Forelimb muscle (tissue), 1 donor: ENCODE data around the gene KCNK1. TPM values are rescaled to one million over a fixed set of nuclear protein-coding genes. Genes with fewer than 3 reads are reported as not detected.
"Not testable (repeated sequence)": the region's sequence is repeated elsewhere in the genome, so short reads cannot be mapped to it uniquely, and the experiment has no call there.

Source experiments
- DNase-seq: peaks from one replicate; pipeline ENCODE4 v3.0.0-alpha.2; 2013; ENCODE audit warnings: low read depth
- polyA plus RNA-seq: library from polyadenylated mRNA; unstranded; fragments of 120-200 nt; gene quantifications from one replicate; pipeline ENCODE4 v1.2.1, GENCODE V29; 2013; ENCODE audit not compliant: insufficient read length

The KCNK1 gene
- polyA plus RNA-seq, 1 donor = 1.3 TPM

DNA sequence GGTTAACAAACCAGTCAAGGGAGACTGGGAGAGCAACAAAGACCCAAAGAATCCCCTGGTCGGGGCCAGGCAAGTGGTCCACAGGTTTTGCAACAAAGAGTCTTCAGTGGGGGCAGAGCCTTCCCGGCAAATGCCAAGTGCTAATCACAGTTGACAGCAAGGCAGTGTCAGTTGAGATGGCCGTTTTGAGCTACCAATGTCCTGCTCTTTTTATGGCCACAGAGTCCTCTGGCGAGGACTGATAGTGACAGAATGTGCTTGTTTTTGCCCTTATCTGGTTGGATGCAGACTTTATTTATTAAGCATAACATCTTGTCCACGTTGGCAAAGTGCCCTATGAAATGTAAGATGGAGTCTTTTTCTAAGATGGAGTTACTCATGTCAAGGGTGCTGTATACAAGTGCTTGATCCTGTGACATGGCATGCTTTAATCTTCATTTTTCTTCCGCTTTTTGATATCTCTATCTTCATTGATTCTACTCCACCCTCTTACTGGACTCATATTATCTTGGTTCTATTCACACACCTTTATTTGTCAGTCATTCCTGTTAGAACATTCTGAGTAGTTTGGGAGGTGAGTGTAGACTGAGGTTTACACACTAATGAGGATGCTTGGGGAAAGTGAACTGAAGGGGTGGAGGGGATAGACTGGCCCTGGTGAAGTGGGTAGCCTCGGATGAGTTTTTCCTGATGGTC is 51.8 kb downstream of the KCNK1 start:
- no peak for DNase-seq

- DNase-seq = no peak
These were observed 53.8 kb downstream of the KCNK1 start for GRCh38 chr1:233667741-233668140.

- no peak for DNase-seq
These were observed 54.3 kb downstream of the KCNK1 start for GRCh38 chr1:233668146-233668724.

DNA sequence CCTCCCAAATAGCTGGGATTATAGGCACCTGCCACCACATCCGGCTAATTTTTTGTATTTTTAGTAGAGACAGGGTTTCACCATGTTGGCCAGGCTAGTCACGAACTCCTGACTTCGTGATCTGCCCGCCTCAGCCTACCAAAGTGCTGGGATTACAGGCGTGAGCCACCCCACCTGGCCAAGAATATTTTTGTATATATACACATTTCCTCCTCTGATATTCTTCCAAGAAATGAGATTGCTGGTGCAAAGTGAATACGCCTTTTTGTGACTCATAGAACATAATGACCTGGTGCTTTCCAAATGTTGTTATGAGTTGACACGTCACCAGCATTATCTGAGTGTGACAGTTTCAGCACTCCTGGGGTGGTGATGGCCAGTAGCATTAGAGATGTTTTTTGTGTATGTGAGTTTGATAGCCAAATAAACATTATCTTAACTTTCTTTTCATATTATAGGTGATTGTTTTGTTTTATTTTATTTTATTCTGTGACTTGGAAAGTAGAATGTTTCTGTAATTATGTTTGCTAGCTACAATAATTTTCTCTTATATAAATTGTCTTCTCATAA is 54.9 kb downstream of the KCNK1 start:
- no peak for DNase-seq

GRCh38 chr1:233670363-233670762 is 56.5 kb downstream of the KCNK1 start:
- DNase-seq = not testable (repeated sequence)

DNA sequence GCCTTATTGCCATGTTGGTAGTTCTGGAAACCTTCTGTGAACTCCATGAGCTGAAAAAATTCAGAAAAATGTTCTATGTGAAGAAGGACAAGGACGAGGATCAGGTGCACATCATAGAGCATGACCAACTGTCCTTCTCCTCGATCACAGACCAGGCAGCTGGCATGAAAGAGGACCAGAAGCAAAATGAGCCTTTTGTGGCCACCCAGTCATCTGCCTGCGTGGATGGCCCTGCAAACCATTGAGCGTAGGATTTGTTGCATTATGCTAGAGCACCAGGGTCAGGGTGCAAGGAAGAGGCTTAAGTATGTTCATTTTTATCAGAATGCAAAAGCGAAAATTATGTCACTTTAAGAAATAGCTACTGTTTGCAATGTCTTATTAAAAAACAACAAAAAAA is 57.4 kb downstream of the KCNK1 start:
- no peak for DNase-seq

GRCh38 chr1:233672732-233673131 is 58.8 kb downstream of the KCNK1 start:
- DNase-seq = no peak

DNA sequence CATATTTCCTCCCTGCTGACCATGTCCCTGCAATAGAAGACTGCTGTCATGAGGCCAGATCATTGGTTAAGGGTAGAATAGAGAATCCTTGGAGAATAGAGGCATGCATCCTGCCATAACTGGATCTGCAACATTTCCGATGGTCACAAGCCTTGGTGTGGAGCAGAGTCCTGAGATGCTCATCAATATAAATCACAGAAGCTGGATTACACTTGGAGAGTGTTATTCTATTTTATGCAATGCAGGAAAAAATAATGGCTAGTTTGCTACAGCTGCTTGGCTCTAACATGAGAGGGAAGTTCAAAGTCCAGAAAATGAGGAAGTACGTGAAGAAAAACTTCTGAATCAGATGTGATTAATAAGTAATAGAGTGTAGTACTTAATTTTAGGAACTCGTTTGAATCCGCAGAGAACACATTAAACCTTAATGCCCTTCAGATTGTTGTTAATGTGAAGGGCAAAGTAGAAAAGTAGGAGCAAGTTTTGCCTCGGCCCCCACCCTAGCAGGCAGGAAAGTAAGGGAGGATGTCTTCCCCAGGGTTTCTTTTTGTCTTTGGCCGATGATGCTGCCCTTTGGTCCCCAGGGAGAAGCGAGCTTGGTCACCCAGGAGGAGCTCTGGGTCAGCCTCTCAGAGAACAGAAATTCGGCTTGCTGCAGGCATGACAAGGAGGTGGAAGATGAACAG is 59.5 kb downstream of the KCNK1 start:
- DNase-seq = no peak

GRCh38 chr1:233673947-233674431 is 60.1 kb downstream of the KCNK1 start:
- DNase-seq = no peak

GRCh38 chr1:233675446-233675845 is 61.5 kb downstream of the KCNK1 start:
- no peak for DNase-seq

- DNase-seq = no peak
These were observed 62.0 kb downstream of the KCNK1 start for GRCh38 chr1:233675893-233676292.

DNA sequence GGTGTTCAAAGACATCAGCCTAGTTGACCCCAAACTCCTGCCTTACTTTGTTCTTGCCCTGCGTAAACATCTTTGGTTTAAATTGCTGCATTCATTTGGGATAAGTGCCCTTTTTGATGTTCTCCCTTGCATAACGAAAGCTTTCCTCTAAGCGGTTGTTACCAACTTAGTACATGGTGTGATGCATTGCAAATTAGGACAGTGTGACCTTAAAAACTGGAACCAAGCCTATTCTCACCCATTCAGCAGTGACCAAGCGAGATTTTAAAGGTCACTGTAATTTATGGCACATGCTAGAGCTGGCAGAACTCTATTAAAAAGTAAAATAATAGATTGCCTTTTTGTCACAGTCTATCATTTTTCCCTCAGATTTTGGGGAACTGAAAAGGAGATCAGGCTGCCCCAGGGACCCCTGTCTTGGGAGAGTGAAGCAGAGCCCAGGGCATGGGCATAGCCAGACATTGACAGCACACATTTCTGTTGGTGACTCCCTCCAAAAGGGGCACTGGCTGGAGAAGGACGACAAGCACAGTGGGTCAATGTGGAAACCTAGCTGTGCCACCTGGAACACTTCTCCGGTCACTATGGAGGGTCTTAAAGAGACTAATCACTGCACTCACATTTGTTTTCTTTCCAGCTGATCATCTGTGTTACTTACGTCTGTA is 63.9 kb downstream of the KCNK1 start:
- DNase-seq = no peak

- no peak for DNase-seq
These were observed 65.1 kb downstream of the KCNK1 start for GRCh38 chr1:233679030-233679429.

DNA sequence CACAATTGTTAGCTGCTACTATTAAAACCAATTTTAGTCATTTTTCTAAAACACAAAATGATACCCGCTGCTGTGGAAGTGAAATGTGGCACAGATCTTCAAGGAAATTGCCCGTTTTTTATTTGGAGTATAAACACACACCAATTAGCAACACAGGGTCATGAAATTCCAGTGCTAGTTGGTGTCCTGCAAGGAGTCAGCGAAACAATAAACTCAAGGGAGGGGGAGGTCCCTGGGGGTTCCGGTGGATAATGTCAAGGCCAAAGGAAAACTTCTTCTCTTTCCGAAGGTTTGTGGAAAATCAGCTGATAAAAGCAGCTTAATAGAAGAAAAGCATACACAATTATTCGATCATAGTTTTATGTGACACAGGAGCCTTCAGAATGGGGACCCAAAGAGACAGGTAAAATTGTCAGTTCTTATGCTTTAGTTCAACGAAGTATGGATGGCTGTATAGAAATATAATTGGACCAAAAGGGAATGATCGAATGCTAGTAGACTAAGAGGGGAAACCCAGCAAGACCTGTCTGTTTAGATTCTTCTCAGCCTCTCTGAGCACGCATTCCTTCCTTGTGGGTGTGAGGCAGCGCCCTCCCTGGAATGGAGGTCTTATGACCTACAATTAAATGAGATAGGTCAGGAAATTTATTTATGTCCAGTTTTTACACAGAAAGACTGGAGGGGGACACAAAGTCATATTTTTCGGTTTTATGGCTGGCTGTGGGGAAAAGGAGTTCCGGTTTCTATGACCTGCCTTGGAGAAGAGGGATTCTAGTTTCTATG is 65.9 kb downstream of the KCNK1 start:
- no peak for DNase-seq

DNA sequence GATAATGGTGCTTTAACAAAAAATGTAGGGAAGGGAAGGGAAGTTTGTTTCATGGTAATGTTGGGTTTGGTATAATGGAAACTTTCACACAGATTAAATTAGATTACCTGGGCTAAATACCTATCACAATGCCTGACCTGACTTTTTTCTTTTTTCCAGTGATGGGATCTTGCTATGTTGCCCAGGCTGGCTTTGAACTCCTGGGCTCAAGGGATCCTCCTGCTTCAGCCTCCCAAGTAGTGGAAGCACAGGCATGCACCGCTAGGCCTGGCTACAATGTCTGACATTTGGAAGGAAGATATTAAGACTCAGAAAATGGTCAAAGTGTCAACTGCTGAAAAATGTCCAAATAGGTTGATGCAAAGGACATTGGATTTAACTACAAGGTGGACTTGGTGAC is 67.4 kb downstream of the KCNK1 start:
- no peak for DNase-seq

- not testable (repeated sequence) for DNase-seq
These were observed 72.7 kb downstream of the KCNK1 start for GRCh38 chr1:233686653-233687052.

- DNase-seq = no peak
These were observed 75.3 kb downstream of the KCNK1 start for GRCh38 chr1:233689017-233689747.

DNA sequence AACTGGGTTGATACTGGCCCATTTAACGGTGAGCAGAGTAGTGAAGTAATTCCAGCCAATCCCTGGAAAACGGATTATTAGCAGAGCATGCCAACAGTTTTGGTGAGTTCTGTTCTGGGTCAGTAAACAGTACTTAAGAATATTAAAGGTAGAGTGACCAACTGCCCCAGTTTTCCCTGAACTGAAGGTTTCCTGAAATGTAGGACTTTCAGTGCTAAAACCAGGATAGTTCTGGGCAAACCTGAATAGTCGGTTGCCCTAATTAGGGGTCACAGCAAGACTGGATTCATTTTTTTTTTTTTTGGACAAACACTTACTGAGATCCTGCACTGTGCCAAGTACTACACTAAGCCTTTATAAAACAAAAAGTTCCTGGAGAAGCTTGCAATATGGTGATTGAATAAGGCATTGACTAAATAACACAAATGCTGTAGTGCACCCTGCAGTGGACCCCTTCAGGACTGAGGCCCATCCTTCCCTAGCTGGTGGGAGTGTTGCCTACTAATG is 75.9 kb downstream of the KCNK1 start:
- no peak for DNase-seq

GRCh38 chr1:233695901-233696300 is 82.0 kb downstream of the KCNK1 start:
- no peak for DNase-seq

DNA sequence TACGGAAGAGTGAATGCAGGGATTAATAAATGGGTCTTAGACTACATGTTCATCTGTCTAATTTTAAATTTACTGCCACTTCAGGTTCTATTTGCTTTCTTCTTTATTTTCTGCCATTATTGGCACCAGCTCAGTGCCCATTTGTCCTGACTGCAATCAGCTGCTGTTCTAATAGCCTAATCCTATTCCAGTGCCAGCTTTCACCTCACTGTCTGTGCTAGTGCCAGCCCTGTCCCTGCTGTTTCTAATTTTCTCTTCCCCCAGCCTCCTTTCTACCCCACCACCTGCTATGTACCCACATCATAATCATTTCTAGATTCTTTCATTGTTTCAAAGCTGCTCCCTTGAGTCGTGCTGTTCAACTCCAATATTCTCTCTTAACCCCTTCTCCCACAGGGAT is 86.4 kb downstream of the KCNK1 start:
- DNase-seq = no peak
